ENCODE data around the gene CDK14.

DNA sequence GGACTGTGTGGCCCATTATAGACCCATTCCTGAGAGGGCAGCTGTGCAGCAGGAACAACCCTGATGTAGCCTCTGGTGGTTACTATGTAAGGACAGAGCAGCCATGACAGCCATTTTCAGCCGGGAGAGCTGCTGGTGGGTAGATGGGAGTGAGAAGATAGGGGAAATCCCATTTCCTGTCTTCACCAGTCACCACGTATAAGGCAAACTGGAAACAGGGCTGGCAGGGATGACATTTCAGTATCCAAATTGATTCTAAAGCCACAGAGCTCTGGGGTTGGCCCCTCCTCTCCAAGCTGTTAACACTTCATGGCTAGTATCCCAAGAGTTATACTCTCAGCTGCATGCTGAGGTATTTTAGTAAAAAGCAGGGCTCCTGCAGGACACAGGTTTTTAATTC, 652.9 kb downstream of the CDK14 start:
- TF ChIP-seq, protein P1, sequence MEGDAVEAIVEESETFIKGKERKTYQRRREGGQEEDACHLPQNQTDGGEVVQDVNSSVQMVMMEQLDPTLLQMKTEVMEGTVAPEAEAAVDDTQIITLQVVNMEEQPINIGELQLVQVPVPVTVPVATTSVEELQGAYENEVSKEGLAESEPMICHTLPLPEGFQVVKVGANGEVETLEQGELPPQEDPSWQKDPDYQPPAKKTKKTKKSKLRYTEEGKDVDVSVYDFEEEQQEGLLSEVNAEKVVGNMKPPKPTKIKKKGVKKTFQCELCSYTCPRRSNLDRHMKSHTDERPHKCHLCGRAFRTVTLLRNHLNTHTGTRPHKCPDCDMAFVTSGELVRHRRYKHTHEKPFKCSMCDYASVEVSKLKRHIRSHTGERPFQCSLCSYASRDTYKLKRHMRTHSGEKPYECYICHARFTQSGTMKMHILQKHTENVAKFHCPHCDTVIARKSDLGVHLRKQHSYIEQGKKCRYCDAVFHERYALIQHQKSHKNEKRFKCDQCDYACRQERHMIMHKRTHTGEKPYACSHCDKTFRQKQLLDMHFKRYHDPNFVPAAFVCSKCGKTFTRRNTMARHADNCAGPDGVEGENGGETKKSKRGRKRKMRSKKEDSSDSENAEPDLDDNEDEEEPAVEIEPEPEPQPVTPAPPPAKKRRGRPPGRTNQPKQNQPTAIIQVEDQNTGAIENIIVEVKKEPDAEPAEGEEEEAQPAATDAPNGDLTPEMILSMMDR (IDR thresholded peaks at IDR 0.05) = no peak
- no peak for TF ChIP-seq POLR2A (IDR thresholded peaks at IDR 0.05)
